ENCODE results near the gene ZNF586.

GRCh38 chr19:57803594-57804325 is 34.3 kb downstream of the ZNF586 start:
- no peak for TF ChIP-seq CTCF (IDR thresholded peaks at IDR 0.05)
- no peak for TF ChIP-seq POLR2AphosphoS5 (IDR thresholded peaks at IDR 0.05)
- TF ChIP-seq POLR2A (IDR thresholded peaks at IDR 0.05): no peak
- no peak for TF ChIP-seq EP300 (IDR thresholded peaks at IDR 0.05)
